Astrocyte (in vitro differentiated cells and primary cell): ENCODE results near the gene MET.

ENCODE experiments used
- CTCF ChIP-seq: IDR thresholded peaks from 2 replicates; pipeline ENCODE4 v1.5.1; 2011; ENCODE audit warnings: low read depth, mild to moderate bottlenecking, inconsistent platforms, low read length, moderate library complexity; ENCODE audit not compliant: insufficient read depth
- EZH2 ChIP-seq: IDR thresholded peaks from 2 replicates; pipeline ENCODE4 v1.6.1; 2012; ENCODE audit warnings: mild to moderate bottlenecking, low read length, inconsistent platforms; ENCODE audit not compliant: insufficient read depth

- TF ChIP-seq CTCF: no peak
- no peak for TF ChIP-seq EZH2
These were observed 165.6 kb downstream of the MET start for GRCh38 chr7:116837586-116837985.
